Measurements from ENCODE around the gene LPIN1.

GRCh38 chr2:11750422-11750821 is 4.0 kb downstream of the LPIN1 start:
- TF ChIP-seq HIC2 (CRISPR knock-in tag; IDR thresholded peaks at IDR 0.05; ENCODE audit: low read depth) (no peak), SUZ12 (IDR thresholded peaks at IDR 0.05; ENCODE audit: low read depth, low read length) (no peak), GLI4 (CRISPR knock-in tag; IDR thresholded peaks at IDR 0.05; ENCODE audit: borderline replicate concordance) (no peak), RFX5 (IDR thresholded peaks at IDR 0.05; ENCODE audit: low read depth, low read length) (no peak), SP1 (IDR thresholded peaks at IDR 0.05) (no peak), SP1 (CRISPR knock-in tag; IDR thresholded peaks at IDR 0.05) (no peak)
- TF ChIP-seq, protein P1, sequence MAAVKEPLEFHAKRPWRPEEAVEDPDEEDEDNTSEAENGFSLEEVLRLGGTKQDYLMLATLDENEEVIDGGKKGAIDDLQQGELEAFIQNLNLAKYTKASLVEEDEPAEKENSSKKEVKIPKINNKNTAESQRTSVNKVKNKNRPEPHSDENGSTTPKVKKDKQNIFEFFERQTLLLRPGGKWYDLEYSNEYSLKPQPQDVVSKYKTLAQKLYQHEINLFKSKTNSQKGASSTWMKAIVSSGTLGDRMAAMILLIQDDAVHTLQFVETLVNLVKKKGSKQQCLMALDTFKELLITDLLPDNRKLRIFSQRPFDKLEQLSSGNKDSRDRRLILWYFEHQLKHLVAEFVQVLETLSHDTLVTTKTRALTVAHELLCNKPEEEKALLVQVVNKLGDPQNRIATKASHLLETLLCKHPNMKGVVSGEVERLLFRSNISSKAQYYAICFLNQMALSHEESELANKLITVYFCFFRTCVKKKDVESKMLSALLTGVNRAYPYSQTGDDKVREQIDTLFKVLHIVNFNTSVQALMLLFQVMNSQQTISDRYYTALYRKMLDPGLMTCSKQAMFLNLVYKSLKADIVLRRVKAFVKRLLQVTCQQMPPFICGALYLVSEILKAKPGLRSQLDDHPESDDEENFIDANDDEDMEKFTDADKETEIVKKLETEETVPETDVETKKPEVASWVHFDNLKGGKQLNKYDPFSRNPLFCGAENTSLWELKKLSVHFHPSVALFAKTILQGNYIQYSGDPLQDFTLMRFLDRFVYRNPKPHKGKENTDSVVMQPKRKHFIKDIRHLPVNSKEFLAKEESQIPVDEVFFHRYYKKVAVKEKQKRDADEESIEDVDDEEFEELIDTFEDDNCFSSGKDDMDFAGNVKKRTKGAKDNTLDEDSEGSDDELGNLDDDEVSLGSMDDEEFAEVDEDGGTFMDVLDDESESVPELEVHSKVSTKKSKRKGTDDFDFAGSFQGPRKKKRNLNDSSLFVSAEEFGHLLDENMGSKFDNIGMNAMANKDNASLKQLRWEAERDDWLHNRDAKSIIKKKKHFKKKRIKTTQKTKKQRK (IDR thresholded peaks at IDR 0.05; ENCODE audit: low read length): no peak
- TF ChIP-seq, protein P2, sequence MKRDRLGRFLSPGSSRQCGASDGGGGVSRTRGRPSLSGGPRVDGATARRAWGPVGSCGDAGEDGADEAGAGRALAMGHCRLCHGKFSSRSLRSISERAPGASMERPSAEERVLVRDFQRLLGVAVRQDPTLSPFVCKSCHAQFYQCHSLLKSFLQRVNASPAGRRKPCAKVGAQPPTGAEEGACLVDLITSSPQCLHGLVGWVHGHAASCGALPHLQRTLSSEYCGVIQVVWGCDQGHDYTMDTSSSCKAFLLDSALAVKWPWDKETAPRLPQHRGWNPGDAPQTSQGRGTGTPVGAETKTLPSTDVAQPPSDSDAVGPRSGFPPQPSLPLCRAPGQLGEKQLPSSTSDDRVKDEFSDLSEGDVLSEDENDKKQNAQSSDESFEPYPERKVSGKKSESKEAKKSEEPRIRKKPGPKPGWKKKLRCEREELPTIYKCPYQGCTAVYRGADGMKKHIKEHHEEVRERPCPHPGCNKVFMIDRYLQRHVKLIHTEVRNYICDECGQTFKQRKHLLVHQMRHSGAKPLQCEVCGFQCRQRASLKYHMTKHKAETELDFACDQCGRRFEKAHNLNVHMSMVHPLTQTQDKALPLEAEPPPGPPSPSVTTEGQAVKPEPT (CRISPR knock-in tag; IDR thresholded peaks at IDR 0.05; ENCODE audit: low read depth): no peak
